NCI-H2107 (cell line): ENCODE results near the gene FAM32A.
"Not testable (repeated sequence)": the region's sequence is repeated elsewhere in the genome, so short reads cannot be mapped to it uniquely, and the experiment has no call there.

Experiments
- DNase-seq: peaks from one replicate; lab custom pipeline; 2025; lab: John Stamatoyannopoulos, UW

Gene FAM32A

GRCh38 chr19:16164222-16164890 is 20.9 kb upstream of the FAM32A start:
- DNase-seq, result no peak

DNA sequence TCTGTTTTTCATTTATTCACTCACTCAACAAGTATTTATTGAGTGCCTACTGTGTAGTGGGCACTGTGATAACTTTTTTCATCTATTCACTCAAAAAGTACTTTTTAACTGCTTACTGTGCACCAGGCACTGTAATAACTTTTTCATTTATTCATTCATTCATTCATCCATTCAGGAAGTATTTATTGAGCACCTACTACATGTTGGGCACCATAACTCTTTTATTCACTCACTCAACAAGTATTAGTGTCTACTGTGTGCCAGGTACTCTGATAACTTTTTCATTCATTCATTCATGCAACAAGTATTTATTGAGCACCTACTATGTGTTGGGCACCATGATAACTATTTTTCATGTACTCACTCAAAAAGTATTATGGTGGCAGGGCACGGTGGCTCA is 18.8 kb upstream of the FAM32A start:
- no peak for DNase-seq

DNA sequence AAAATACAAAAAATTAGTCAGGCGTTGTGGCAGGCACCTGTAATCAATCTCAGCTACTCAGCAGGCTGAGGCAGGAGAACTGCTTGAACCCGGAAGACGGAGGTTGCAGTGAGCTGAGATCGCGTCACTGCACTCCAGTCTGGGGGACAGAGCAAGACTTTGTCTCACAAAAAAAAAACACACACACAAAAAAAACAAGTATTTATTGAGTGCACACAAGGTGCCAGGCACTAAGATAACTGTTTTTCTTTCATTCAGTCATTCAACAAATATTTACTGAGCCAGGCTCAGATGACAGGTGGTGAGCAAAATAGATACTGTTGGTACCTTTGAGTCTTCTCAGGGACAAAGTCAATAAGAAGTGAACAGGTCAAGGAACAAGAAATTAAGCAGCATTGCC is 18.2 kb upstream of the FAM32A start:
- no peak for DNase-seq

GRCh38 chr19:16168465-16169081 is 16.6 kb upstream of the FAM32A start:
- no peak for DNase-seq

DNA sequence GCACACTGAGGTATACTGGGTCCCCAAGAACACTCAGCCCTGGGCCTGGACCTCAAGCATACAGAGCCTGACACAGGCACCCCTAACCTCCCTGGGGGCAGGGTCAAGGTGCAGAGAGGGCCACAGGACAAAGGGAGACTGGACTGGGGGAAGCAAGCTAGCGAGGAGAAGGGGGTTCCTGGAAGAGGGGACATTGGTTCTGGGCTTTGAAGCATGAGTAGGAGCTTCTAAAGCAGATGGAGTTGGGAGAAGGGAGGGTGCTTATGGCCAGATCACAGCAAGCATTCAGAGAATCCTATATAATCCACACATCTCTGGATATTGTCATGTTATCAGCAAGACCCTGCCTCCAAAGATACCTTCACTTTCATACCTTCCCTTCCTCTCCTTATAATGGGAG is 15.1 kb upstream of the FAM32A start:
- DNase-seq, result no peak

- no peak for DNase-seq
Measured at GRCh38 chr19:16175954-16176353, 9.3 kb upstream of the FAM32A start.

DNA sequence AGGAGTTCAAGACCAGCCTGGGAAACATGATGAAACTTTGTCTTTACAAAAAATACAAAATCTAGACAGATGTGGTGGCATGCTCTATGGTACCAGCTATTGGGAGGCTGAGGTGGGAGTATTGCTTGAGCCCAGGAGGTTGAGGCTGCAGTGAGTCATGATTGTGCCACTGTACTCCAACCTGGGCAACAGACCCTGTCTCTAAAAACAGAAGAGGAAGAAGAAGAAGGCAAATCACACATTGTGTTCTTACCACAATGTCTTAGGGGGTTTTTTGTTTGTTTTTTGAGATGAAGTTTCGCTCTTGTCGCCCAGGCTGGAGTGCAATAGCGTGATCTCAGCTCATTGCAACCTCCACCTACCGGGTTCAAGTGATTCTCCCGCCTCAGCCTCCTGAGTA is 6.3 kb upstream of the FAM32A start:
- not testable (repeated sequence) for DNase-seq

DNA sequence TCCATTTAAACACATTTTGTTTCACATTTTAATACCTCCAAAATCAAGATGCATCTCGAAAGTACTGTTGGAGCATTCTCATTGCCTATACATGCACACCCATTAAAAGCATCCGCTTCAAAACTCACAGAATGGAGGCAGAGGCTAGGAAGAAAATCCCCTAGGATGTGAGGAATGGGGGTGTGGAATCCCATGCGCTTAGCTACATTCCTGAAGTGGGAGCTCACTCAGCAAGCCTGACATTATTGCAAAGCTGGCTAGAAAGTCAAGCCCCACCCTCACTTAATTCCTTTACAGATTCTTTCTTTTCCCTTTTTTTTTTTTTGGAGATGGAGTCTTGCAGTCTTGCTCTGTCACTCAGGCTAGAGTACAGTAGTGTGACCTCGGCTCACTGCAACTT is 4.6 kb upstream of the FAM32A start:
- DNase-seq, result no peak

DNA sequence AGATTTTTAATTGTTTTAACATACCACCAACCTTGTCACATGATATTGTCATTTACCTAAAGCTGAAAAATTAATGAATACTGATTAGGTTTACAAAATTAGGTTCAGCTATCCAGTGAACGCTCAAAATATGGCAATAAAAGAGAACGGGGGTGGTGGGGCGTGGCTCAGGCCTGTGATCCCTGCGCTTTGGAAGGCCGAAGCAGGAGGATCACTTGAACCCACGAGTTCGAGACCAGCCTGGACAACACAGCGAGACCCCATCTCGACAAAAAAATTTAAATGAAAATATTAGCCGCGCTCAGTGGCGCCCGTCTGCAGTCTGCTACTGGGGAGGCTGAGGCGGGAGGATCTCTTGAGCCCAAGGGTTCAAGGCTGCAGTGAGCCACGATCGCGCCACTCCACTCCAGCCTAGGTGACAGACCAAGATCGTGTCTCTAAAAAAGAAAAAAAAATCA is 516 bp upstream of the FAM32A start:
- no peak for DNase-seq

- no peak for DNase-seq
Measured at GRCh38 chr19:16185768-16186123, 536 bp downstream of the FAM32A start.

- DNase-seq, result no peak
Measured at GRCh38 chr19:16188521-16188920, 3.3 kb downstream of the FAM32A start.

GRCh38 chr19:16190198-16190597 is 5.0 kb downstream of the FAM32A start:
- no peak for DNase-seq

GRCh38 chr19:16190736-16191135 is 5.5 kb downstream of the FAM32A start:
- DNase-seq, result no peak

- no peak for DNase-seq
Measured at GRCh38 chr19:16191216-16191908, 6.2 kb downstream of the FAM32A start.

- DNase-seq, result peak; percentile 46
Measured at GRCh38 chr19:16193466-16193865, 8.3 kb downstream of the FAM32A start.

DNA sequence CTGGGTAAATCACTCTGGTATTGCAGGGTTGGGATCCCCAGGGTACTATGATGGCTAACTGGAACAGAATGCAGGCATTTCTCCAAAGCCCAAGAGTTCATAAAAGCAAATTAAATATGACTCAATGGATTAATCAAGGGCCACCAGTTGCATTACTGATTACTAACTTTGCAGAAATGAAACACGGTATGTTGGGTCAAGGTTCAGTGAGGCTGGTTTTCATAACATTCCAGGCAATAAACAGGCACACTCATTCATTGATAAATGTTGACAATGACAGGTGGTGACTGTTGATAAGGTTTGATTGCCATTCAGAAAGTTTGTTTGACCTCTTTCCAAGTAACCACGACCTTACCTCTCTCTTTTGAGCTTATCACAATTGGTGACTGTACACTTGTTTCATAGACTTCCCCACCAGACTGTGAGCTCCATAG is 12.0 kb downstream of the FAM32A start:
- DNase-seq, result no peak

DNA sequence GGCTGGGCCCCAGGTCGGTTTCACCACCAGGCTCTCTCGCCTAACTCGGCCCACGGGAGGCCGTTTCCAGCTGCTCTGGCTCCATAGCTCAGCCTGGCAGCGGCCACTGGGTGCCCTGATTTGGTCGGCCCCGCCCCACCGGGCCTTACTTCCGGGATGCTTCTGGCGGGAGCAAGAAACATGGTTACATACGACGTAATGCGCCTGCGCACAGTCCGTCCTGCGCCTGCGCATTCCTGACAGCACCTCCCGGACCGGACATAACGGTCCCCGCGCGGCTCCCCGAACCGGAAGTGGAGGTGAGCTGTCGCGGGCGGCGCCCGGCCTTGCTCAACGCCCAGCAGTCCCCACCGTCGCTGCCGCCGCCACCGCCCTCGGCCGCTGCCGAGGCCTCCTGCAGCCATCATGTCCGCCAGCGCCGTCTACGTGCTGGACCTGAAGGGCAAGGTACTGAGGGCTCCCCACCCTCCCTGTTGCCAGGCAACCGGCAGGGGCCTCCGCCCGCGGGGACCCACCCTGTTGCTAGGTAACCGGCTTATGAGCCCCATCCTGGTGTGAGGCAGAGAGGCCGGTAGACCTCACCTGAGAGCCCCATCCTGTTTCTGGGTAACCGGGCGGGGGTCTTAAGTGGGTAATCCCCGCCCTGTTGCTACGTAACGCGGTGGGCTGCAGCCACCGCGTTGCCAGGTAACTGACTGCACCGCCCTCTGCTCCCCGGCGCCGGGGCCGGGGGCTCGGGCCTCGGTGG is 12.6 kb downstream of the FAM32A start, which contains the start of gene AP1M1:
AP1M1 (plus strand) TSS at position 290 of the 748 bp plus-strand sequence; CDS start at position 406, 116 bp downstream.
- peak; percentile 94 for DNase-seq

- no peak for DNase-seq
Measured at GRCh38 chr19:16198370-16198651, 13.1 kb downstream of the FAM32A start.

- DNase-seq, result no peak
Measured at GRCh38 chr19:16199275-16199932, 14.2 kb downstream of the FAM32A start.

DNA sequence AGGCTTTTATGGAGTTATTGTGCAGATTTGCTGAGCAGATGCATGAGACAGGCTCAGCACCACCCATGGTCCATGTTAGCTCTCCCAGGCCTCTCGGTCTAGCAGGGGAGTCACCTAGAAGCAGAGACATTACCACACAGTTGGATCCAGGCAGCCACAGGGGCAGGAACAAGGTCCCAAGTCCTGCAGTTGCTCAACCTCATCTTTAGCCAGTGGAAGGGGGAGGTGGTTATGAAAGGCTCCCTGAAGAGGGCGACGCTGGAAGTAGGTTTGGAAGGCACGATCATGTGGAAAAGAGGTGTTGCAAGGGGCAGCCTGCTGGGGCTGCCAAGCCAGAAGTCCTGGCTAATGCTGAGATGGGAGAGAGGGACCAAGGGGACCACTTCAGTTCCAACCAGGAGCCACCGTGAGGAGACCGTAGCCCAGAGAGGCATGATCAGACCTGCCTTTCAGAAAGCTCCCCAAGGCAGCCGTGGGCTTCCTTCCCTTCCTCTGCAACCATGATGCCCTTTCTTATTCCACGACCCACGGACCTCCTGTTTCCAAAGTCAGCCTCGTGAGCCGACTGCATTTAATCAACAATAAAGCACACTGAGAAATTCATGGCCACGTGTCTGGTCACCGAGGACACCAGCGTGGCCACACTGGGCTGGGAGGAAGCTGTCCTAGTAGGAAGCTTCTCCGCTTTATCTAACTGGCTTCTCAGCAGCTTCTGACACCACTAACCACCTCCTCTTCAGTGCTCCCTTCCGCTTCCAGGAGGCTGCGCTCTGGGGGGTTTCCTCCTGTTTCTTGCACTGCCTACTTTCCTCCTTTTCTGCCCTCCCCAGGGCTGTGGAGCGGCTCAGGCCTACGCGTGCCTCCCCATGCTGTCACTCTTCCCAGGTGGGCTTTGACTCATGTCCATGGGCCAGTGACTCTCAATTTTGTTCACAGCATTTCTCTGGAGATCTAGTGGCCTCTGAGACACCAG is 15.1 kb downstream of the FAM32A start:
- no peak for DNase-seq

GRCh38 chr19:16201011-16201391 is 15.8 kb downstream of the FAM32A start:
- DNase-seq, result no peak
